HCT116 (cell line): ENCODE results near the gene RPGRIP1. TPM values are rescaled to one million over a fixed set of nuclear protein-coding genes. Genes with fewer than 3 reads are reported as not detected.

ENCODE experiments used
- ATAC-seq: fragments of 200-7000 bp; cut with Tn5 transposase; 2 replicates; pipeline ENCODE4 v1.9.1; 2020; ENCODE audit warnings: mild to moderate bottlenecking, moderate library complexity
- BruUV-seq: library from RNA; stranded (reverse); fragments of 400-500 nt; replicated peaks from 2 replicates; lab custom pipeline; 2021; lab: Mats Ljungman, UMichigan
- CTCF ChIA-PET: fragments of 300-600 bp; sonication (Branson Sonifier 250); formaldehyde crosslinking; loops from one replicate; lab custom pipeline; 2021; ENCODE audit warnings: antibody characterized with exemption; lab: Charles Lee
- POLR2A ChIA-PET: fragments of 300-600, 350-600 bp; sonication (Branson Sonifier 250); formaldehyde crosslinking; loops from one replicate; lab custom pipeline; 2021; ENCODE audit warnings: antibody characterized with exemption; lab: Charles Lee
- RAD21 ChIA-PET, 2 experiments: fragments of 300-600 bp; sonication (Branson Sonifier 250); formaldehyde crosslinking; loops; one replicate each; lab custom pipeline; 2023; ENCODE audit warnings: low total read pairs in 2 of 2; ENCODE audit not compliant: uncharacterized antibody in 2 of 2, unreplicated experiment in 2 of 2, low non-redundant PET in 1 of 2; lab: Charles Lee
- DNase-seq: peaks from one replicate; pipeline ENCODE4 v3.0.0-alpha.2; 2010; ENCODE audit warnings: low read depth, low spot score
- H2AFZ ChIP-seq: fragments of 200-600 bp; shearing (Covaris generic), sonication (generic); 2 replicates; pipeline ENCODE4 v1.6.1; 2017; ENCODE audit warnings: low read depth, mixed run types, mixed read lengths, antibody characterized with exemption, low read length; ENCODE audit not compliant: poor library complexity, severe bottlenecking
- H3K27ac ChIP-seq: 2 replicates; pipeline ENCODE4 v1.5.1; 2012; ENCODE audit warnings: low read depth, low read length
- H3K27me3 ChIP-seq: fragments of 200-600 bp; sonication (generic); 2 replicates; pipeline ENCODE4 v1.6.1; 2016; ENCODE audit warnings: mixed run types, low read length, mixed read lengths; ENCODE audit not compliant: insufficient read depth
- H3K36me3 ChIP-seq, 2 experiments: fragments of 200-500 bp in 1 of 2; fragments of 200-600 bp in 1 of 2; sonication (Bioruptor generic) in 1 of 2; sonication (generic) in 1 of 2; 2 replicates each; pipeline versions ENCODE4 v1.5.1 to v1.6.1; 2014 to 2016; ENCODE audit warnings: low read length in 2 of 2, inconsistent platforms in 1 of 2, mixed read lengths in 1 of 2, mixed run types in 1 of 2; ENCODE audit not compliant: insufficient read depth in 2 of 2, control insufficient read depth in 1 of 2
- H3K4me1 ChIP-seq, 2 experiments: fragments of 200-600 bp in 1 of 2; sonication (generic) in 1 of 2; 2 replicates each; pipeline versions ENCODE4 v1.5.1 to v1.6.1; 2012 to 2017; ENCODE audit warnings: low read length in 2 of 2, inconsistent platforms in 1 of 2, mild to moderate bottlenecking in 1 of 2, mixed read lengths in 1 of 2, mixed run types in 1 of 2, moderate library complexity in 1 of 2; ENCODE audit not compliant: insufficient read depth in 2 of 2, control insufficient read depth in 1 of 2
- H3K4me2 ChIP-seq: fragments of 200-600 bp; sonication (generic); 2 replicates; pipeline ENCODE4 v1.6.1; 2017; ENCODE audit warnings: mixed run types, low read length, mixed read lengths
- H3K4me3 ChIP-seq, 2 experiments: fragments of 200-600 bp in 1 of 2; sonication (generic) in 1 of 2; replicated peaks in 1 of 2; 2 replicates each; pipeline ENCODE4 v1.5.1; 2011 to 2016; ENCODE audit warnings: low read length in 2 of 2, control low read depth in 1 of 2, low read depth in 1 of 2, mild to moderate bottlenecking in 1 of 2, mixed read lengths in 1 of 2, mixed run types in 1 of 2
- H3K79me2 ChIP-seq: fragments of 200-600 bp; sonication (generic); 2 replicates; pipeline ENCODE4 v1.6.1; 2017; ENCODE audit warnings: mild to moderate bottlenecking, mixed run types, low read length, moderate library complexity, mixed read lengths; ENCODE audit not compliant: insufficient read depth
- H3K9ac ChIP-seq: fragments of 200-600 bp; sonication (generic); 2 replicates; pipeline ENCODE4 v1.6.1; 2016; ENCODE audit warnings: low read length, mixed read lengths
- H3K9me2 ChIP-seq: fragments of 200-600 bp; sonication (generic), shearing (Covaris generic); 2 replicates; pipeline ENCODE4 v1.6.1; 2017; ENCODE audit warnings: mixed run types, mild to moderate bottlenecking, moderate library complexity; ENCODE audit not compliant: insufficient read depth
- H3K9me3 ChIP-seq, 2 experiments: fragments of 200-500 bp in 1 of 2; fragments of 200-600 bp in 1 of 2; sonication (Bioruptor generic) in 1 of 2; sonication (generic) in 1 of 2; 2 replicates each; pipeline ENCODE4 v1.6.1; 2014 to 2017; ENCODE audit warnings: low read length in 2 of 2, mixed read lengths in 2 of 2, inconsistent platforms in 1 of 2, low read depth in 1 of 2, mild to moderate bottlenecking in 1 of 2, mixed run types in 1 of 2, moderate library complexity in 1 of 2; ENCODE audit not compliant: control insufficient read depth in 1 of 2, insufficient read depth in 1 of 2
- H4K20me1 ChIP-seq: fragments of 200-600 bp; sonication (generic), shearing (Covaris generic); 2 replicates; pipeline ENCODE4 v1.6.1; 2017; ENCODE audit warnings: mixed run types, mild to moderate bottlenecking, moderate library complexity; ENCODE audit not compliant: insufficient read depth
- CBX3 ChIP-seq: IDR thresholded peaks from 2 replicates; pipeline ENCODE4 v1.6.1; 2012; ENCODE audit warnings: low read depth
- CEBPB ChIP-seq: IDR thresholded peaks from 2 replicates; pipeline ENCODE4 v1.6.1; 2012; ENCODE audit warnings: low read depth
- EGR1 ChIP-seq: IDR thresholded peaks from 2 replicates; pipeline ENCODE4 v1.6.1; 2012; ENCODE audit warnings: low read depth
- EZH2 ChIP-seq: fragments of 200-600 bp; sonication (generic); IDR thresholded peaks from 2 replicates; pipeline ENCODE4 v1.6.1; 2017; ENCODE audit warnings: antibody characterized with exemption, mixed run types
- EZH2phosphoT487 ChIP-seq: fragments of 200-600 bp; IDR thresholded peaks from 2 replicates; pipeline ENCODE4 v1.6.1; 2018; ENCODE audit warnings: antibody characterized with exemption, borderline replicate concordance
- FOSL1 ChIP-seq: IDR thresholded peaks from 2 replicates; pipeline ENCODE4 v1.6.1; 2012; ENCODE audit warnings: low read depth
- MAX ChIP-seq: IDR thresholded peaks from 2 replicates; pipeline ENCODE4 v1.6.1; 2012
- POLR2A ChIP-seq: IDR thresholded peaks from 2 replicates; pipeline ENCODE4 v1.7.0; 2011; ENCODE audit warnings: borderline replicate concordance; ENCODE audit not compliant: insufficient read depth, insufficient read length; ENCODE audit errors: extremely low read depth
- RAD21 ChIP-seq: IDR thresholded peaks from 2 replicates; pipeline ENCODE4 v1.6.1; 2012; ENCODE audit warnings: low read depth, mild to moderate bottlenecking
- SIN3A ChIP-seq: IDR thresholded peaks from 2 replicates; pipeline ENCODE4 v1.6.1; 2012; ENCODE audit warnings: low read depth
- SP1 ChIP-seq: IDR thresholded peaks from 2 replicates; pipeline ENCODE4 v1.6.1; 2012; ENCODE audit warnings: low read depth
- SRF ChIP-seq: IDR thresholded peaks from 2 replicates; pipeline ENCODE4 v1.6.1; 2012; ENCODE audit warnings: low read depth
- TCF7L2 ChIP-seq: IDR thresholded peaks from 2 replicates; pipeline ENCODE4 v1.7.0; 2011; ENCODE audit warnings: borderline replicate concordance, inconsistent platforms; ENCODE audit not compliant: insufficient read depth, insufficient read length; ENCODE audit errors: extremely low read depth
- YY1 ChIP-seq: IDR thresholded peaks from 2 replicates; pipeline ENCODE4 v1.6.1; 2011; ENCODE audit warnings: low read length, low read depth, moderate library complexity, mild to moderate bottlenecking; ENCODE audit not compliant: insufficient replicate concordance; ENCODE audit errors: extremely low read depth
- ZBTB33 ChIP-seq: IDR thresholded peaks from 2 replicates; pipeline ENCODE4 v1.6.1; 2011; ENCODE audit warnings: mild to moderate bottlenecking, low read length, moderate library complexity; ENCODE audit not compliant: insufficient replicate concordance; ENCODE audit errors: extremely low read depth
- ZFX ChIP-seq: fragments of 450-650 bp; IDR thresholded peaks from 2 replicates; pipeline ENCODE4 v1.6.1; 2017
- ZNF274 ChIP-seq: fragments of 200-500 bp; sonication (Bioruptor generic); IDR thresholded peaks from 2 replicates; pipeline ENCODE4 v1.6.1; 2014; ENCODE audit warnings: mild to moderate bottlenecking, low read depth, low read length, inconsistent platforms
- intact Hi-C: fragments of 100-400 bp; cut with micrococcal nuclease; formaldehyde crosslinking; loops from 2 replicates; pipeline ENCODE4 v1.10.0; 2022
- total RNA-seq: library from RNA; stranded (reverse); gene quantifications from one replicate; pipeline ENCODE4 v1.2.1, GENCODE V29; 2021; ENCODE audit not compliant: unreplicated experiment
- TF ChIP-seq, protein P1 (sequence below), 3 experiments: fragments of 200-600 bp in 1 of 3; sonication (generic) in 1 of 3; IDR thresholded peaks in 2 of 3; conservative IDR thresholded peaks in 1 of 3; 2 replicates each; pipeline ENCODE4 v1.5.1; 2012 to 2017; ENCODE audit warnings: low read depth in 2 of 3, low read length in 2 of 3, antibody characterized with exemption in 1 of 3, borderline replicate concordance in 1 of 3, control low read depth in 1 of 3, mild to moderate bottlenecking in 1 of 3, mixed read lengths in 1 of 3, mixed run types in 1 of 3, moderate library complexity in 1 of 3; ENCODE audit not compliant: insufficient read depth in 1 of 3

Gene RPGRIP1
- total RNA-seq, 1 experiment from 2014 or later: not detected

GRCh38 chr14:21317398-21317797 is 37.5 kb downstream of the RPGRIP1 start:
- Histone ChIP-seq H3K4me1 (no peaks in the 10 kb centered on the region), H3K79me2 (no peaks in the 10 kb centered on the region), H3K27ac (no peak overlapping the region), H3K4me2 (no peak overlapping the region)
- BruUV-seq: no TSS peak
- POLR2A ChIA-PET: no interaction called here
- ATAC-seq (no peak), DNase-seq (no peak)
- RAD21 ChIA-PET: no interaction called here
- intact Hi-C loops: no loop called here
- TF ChIP-seq POLR2A (no peak), SRF (no peak), CEBPB (no peak), ZFX (no peak), EZH2phosphoT487 (no peak), EZH2 (no peak), YY1 (no peak), SP1 (no peak), SIN3A (no peak)
- TF ChIP-seq, all 23 proteins: peak for 0
- no peaks in the 10 kb centered on the region for H4K20me1 ChIP-seq
- H3K27me3 ChIP-seq: peaks cover 12% of the 10 kb centered on the region; the same call in 1 of the 2 replicates
- CTCF ChIA-PET: interaction anchor here (0.6 kb wide), 1 partner anchor 1743 kb away, joined by 3 read pairs; no protein-coding TSS in a partner anchor
- no peaks in the 10 kb centered on the region for H3K9me2 ChIP-seq
- H3K9me3 ChIP-seq: no peaks in the 10 kb centered on the region
- no peak overlapping the region for H3K9ac ChIP-seq
- H3K36me3 ChIP-seq: no peaks in the 10 kb centered on the region
- no peak overlapping the region for H2AFZ ChIP-seq
- H3K4me3 ChIP-seq: no peak overlapping the region

GRCh38 chr14:21320913-21321312 is 41.0 kb downstream of the RPGRIP1 start:
- CTCF ChIA-PET: no interaction called here
- Histone ChIP-seq H3K9ac (no peak overlapping the region), H3K27me3 (peaks cover 14% of the 10 kb centered on the region; the same call in 1 of the 2 replicates), H3K9me3 (no peaks in the 10 kb centered on the region), H2AFZ (no peak overlapping the region), H3K79me2 (no peaks in the 10 kb centered on the region), H3K4me3 (no peak overlapping the region), H3K9me2 (no peaks in the 10 kb centered on the region), H4K20me1 (no peaks in the 10 kb centered on the region), H3K27ac (no peak overlapping the region), H3K4me2 (no peak overlapping the region), H3K4me1 (no peaks in the 10 kb centered on the region), H3K36me3 (no peaks in the 10 kb centered on the region)
- POLR2A ChIA-PET: no interaction called here
- no TSS peak for BruUV-seq
- ATAC-seq (no peak), DNase-seq (no peak)
- intact Hi-C loops: no loop called here
- RAD21 ChIA-PET: no interaction called here
- TF ChIP-seq FOSL1 (no peak), CEBPB (no peak), EGR1 (no peak), SIN3A (no peak), EZH2 (no peak), RAD21 (no peak), TCF7L2 (no peak), ZBTB33 (no peak), SP1 (no peak), EZH2phosphoT487 (no peak), ZNF274 (no peak), SRF (no peak), CBX3 (no peak), MAX (no peak)
- TF ChIP-seq, protein P1, sequence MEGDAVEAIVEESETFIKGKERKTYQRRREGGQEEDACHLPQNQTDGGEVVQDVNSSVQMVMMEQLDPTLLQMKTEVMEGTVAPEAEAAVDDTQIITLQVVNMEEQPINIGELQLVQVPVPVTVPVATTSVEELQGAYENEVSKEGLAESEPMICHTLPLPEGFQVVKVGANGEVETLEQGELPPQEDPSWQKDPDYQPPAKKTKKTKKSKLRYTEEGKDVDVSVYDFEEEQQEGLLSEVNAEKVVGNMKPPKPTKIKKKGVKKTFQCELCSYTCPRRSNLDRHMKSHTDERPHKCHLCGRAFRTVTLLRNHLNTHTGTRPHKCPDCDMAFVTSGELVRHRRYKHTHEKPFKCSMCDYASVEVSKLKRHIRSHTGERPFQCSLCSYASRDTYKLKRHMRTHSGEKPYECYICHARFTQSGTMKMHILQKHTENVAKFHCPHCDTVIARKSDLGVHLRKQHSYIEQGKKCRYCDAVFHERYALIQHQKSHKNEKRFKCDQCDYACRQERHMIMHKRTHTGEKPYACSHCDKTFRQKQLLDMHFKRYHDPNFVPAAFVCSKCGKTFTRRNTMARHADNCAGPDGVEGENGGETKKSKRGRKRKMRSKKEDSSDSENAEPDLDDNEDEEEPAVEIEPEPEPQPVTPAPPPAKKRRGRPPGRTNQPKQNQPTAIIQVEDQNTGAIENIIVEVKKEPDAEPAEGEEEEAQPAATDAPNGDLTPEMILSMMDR (IDR thresholded peaks at IDR 0.05 in 2 of 3, conservative IDR thresholded peaks at IDR 0.05 in 1 of 3; ENCODE audit: borderline replicate concordance in 1 of 3, insufficient read depth in 1 of 3, low read depth in 2 of 3, low read length in 2 of 3): no peak
